Sigmoid colon (tissue), 4 donors: ENCODE results near the gene PEA15.

ENCODE experiments used
- CTCF ChIP-seq, 4 experiments: fragments of 450-650 bp in 3 of 4; fragments of 200-600 bp in 1 of 4; IDR thresholded peaks; one replicate each; pipeline ENCODE4 v1.5.1; 2016 to 2019; ENCODE audit warnings: antibody characterized with exemption in 4 of 4, mild to moderate bottlenecking in 3 of 4, moderate library complexity in 2 of 4
- EP300 ChIP-seq, 4 donors: sonication (generic); formaldehyde crosslinking; IDR thresholded peaks; one replicate each; pipeline ENCODE4 v1.6.1; 2017; ENCODE audit warnings: antibody characterized with exemption in 4 of 4
- POLR2A ChIP-seq, 2 donors: fragments of 450-650 bp; IDR thresholded peaks; one replicate each; pipeline ENCODE4 v1.6.1; 2016; ENCODE audit warnings: antibody characterized with exemption in 2 of 2, mild to moderate bottlenecking in 2 of 2, moderate library complexity in 2 of 2
- POLR2AphosphoS5 ChIP-seq, 4 donors: sonication (generic); formaldehyde crosslinking; IDR thresholded peaks; one replicate each; pipeline ENCODE4 v1.6.1; 2017; ENCODE audit warnings: antibody characterized with exemption in 4 of 4

- TF ChIP-seq CTCF (IDR thresholded peaks at IDR 0.05) = no peak
- no peak for TF ChIP-seq EP300 (IDR thresholded peaks at IDR 0.05)
- no peak for TF ChIP-seq POLR2A (IDR thresholded peaks at IDR 0.05)
- no peak for TF ChIP-seq POLR2AphosphoS5 (IDR thresholded peaks at IDR 0.05)
Measured at GRCh38 chr1:160164121-160164520, 41.1 kb upstream of the PEA15 start.
